IPS DF 6.9 (cell line): ENCODE measurements around the gene P2RY2.
"Not testable (repeated sequence)": the region's sequence is repeated elsewhere in the genome, so short reads cannot be mapped to it uniquely, and the experiment has no call there.

ENCODE experiments used
- DNase-seq: peaks from one replicate; pipeline ENCODE4 v3.0.0-alpha.2; 2013; ENCODE audit warnings: low read depth, low spot score
- H3K27ac ChIP-seq: one replicate; pipeline ENCODE4 v1.5.1; 2013; ENCODE audit warnings: low read length, control low read depth
- H3K27me3 ChIP-seq: 2 replicates; pipeline ENCODE4 v1.6.1; 2013; ENCODE audit warnings: mild to moderate bottlenecking, low read length; ENCODE audit not compliant: control insufficient read depth, insufficient read depth
- H3K36me3 ChIP-seq: 2 replicates; pipeline ENCODE4 v1.6.1; 2013; ENCODE audit warnings: low read length; ENCODE audit not compliant: control insufficient read depth, insufficient read depth
- H3K4me1 ChIP-seq: 2 replicates; pipeline ENCODE4 v1.6.1; 2013; ENCODE audit warnings: low read length; ENCODE audit not compliant: control insufficient read depth, insufficient read depth
- H3K4me3 ChIP-seq: 2 replicates; pipeline ENCODE4 v1.5.1; 2013; ENCODE audit warnings: mild to moderate bottlenecking, low read length
- H3K9me3 ChIP-seq: 2 replicates; pipeline ENCODE4 v1.6.1; 2013; ENCODE audit warnings: low read length, inconsistent platforms; ENCODE audit not compliant: control insufficient read depth, insufficient read depth
- WGBS: extraction: QIAGEN DNeasy Blood & Tissue Kit; methylation state at CpG from one replicate; pipeline ENCODE4 v1.1.7; 2013; ENCODE audit warnings: mixed read lengths, missing lambda C conversion rate; ENCODE audit not compliant: insufficient read length, insufficient coverage; 5-methylcytosine and 5-hydroxymethylcytosine counted together

Gene P2RY2

GRCh38 chr11:73228268-73229134 lies 10.4 kb downstream of the P2RY2 start:
- no peak overlapping the region; the same call in 1 of the 2 replicates for H3K4me3 ChIP-seq
- H3K27ac ChIP-seq, result no peak overlapping the region
- no peaks in the 10 kb centered on the region for H3K27me3 ChIP-seq
- no peak for DNase-seq
- peaks cover 5% of the 10 kb centered on the region; the same call in 1 of the 2 replicates for H3K4me1 ChIP-seq
- no peaks in the 10 kb centered on the region for H3K36me3 ChIP-seq
- no CpG with 5 or more reads among the region's 4 CpGs for WGBS
- no peaks in the 10 kb centered on the region for H3K9me3 ChIP-seq

GRCh38 chr11:73229321-73229895 lies 11.3 kb downstream of the P2RY2 start:
- Histone ChIP-seq H3K27ac (no peak overlapping the region), H3K4me1 (peaks cover 5% of the 10 kb centered on the region; the same call in 1 of the 2 replicates), H3K4me3 (no peak overlapping the region), H3K36me3 (no peaks in the 10 kb centered on the region), H3K9me3 (no peaks in the 10 kb centered on the region), H3K27me3 (no peaks in the 10 kb centered on the region)
- WGBS, result no CpG with 5 or more reads among the region's 11 CpGs
- DNase-seq, result no peak

GRCh38 chr11:73229896-73230875 lies 12.1 kb downstream of the P2RY2 start:
- WGBS, result no CpG with 5 or more reads among the region's 16 CpGs
- H3K27ac ChIP-seq, result no peak overlapping the region

GRCh38 chr11:73230931-73231330 lies 12.8 kb downstream of the P2RY2 start:
- Histone ChIP-seq H3K36me3 (no peaks in the 10 kb centered on the region), H3K27ac (no peak overlapping the region), H3K4me3 (no peak overlapping the region), H3K9me3 (no peaks in the 10 kb centered on the region), H3K27me3 (no peaks in the 10 kb centered on the region), H3K4me1 (peaks cover 5% of the 10 kb centered on the region; the same call in 1 of the 2 replicates)
- no peak for DNase-seq
- WGBS, result no CpG with 5 or more reads among the region's 7 CpGs

More at GRCh38 chr11:73229896-73230875, 12.1 kb downstream of the P2RY2 start:
- Histone ChIP-seq H3K9me3 (no peaks in the 10 kb centered on the region), H3K27me3 (no peaks in the 10 kb centered on the region), H3K36me3 (no peaks in the 10 kb centered on the region), H3K4me1 (peaks cover 5% of the 10 kb centered on the region; the same call in 1 of the 2 replicates), H3K4me3 (no peak overlapping the region)
- no peak for DNase-seq

GRCh38 chr11:73232487-73232886 lies 14.4 kb downstream of the P2RY2 start:
- WGBS, result no CpG with 5 or more reads among the region's 7 CpGs
- H3K36me3 ChIP-seq, H3K27ac ChIP-seq, H3K4me3 ChIP-seq, H3K4me1 ChIP-seq, H3K9me3 ChIP-seq, DNase-seq, H3K27me3 ChIP-seq: not testable (repeated sequence)

- Histone ChIP-seq H3K27me3 (no peaks in the 10 kb centered on the region), H3K9me3 (no peaks in the 10 kb centered on the region), H3K4me3 (no peak overlapping the region), H3K36me3 (no peaks in the 10 kb centered on the region), H3K4me1 (peaks cover 1% of the 10 kb centered on the region; the same call in 1 of the 2 replicates), H3K27ac (no peak overlapping the region)
- DNase-seq, result no peak
Measured at GRCh38 chr11:73233211-73233610, 15.1 kb downstream of the P2RY2 start.

GRCh38 chr11:73233692-73234470 lies 15.8 kb downstream of the P2RY2 start:
- DNase-seq, result no peak
- no CpG with 5 or more reads among the region's 23 CpGs for WGBS
- Histone ChIP-seq H3K27me3 (no peaks in the 10 kb centered on the region), H3K4me3 (no peak overlapping the region), H3K36me3 (no peaks in the 10 kb centered on the region), H3K4me1 (no peaks in the 10 kb centered on the region), H3K27ac (no peak overlapping the region), H3K9me3 (no peaks in the 10 kb centered on the region)

- Histone ChIP-seq H3K36me3 (no peaks in the 10 kb centered on the region), H3K4me3 (no peak overlapping the region), H3K4me1 (no peaks in the 10 kb centered on the region), H3K9me3 (no peaks in the 10 kb centered on the region), H3K27me3 (no peaks in the 10 kb centered on the region), H3K27ac (no peak overlapping the region)
- no CpG with 5 or more reads among the region's 56 CpGs for WGBS
- DNase-seq, result no peak
Measured at GRCh38 chr11:73234471-73235181, 16.5 kb downstream of the P2RY2 start.

GRCh38 chr11:73235236-73235786 lies 17.2 kb downstream of the P2RY2 start:
- WGBS, result no CpG with 5 or more reads among the region's 8 CpGs
- Histone ChIP-seq H3K4me3 (no peak overlapping the region), H3K36me3 (no peaks in the 10 kb centered on the region), H3K27ac (no peak overlapping the region), H3K27me3 (no peaks in the 10 kb centered on the region), H3K4me1 (no peaks in the 10 kb centered on the region), H3K9me3 (no peaks in the 10 kb centered on the region)
- DNase-seq, result no peak
